Activated T-cell treated with anti-CD3 and anti-CD28 coated beads for 48 hours (primary cell): ENCODE data around the gene ATP5F1D.
"Not testable (repeated sequence)": the region's sequence is repeated elsewhere in the genome, so short reads cannot be mapped to it uniquely, and the experiment has no call there.

Source experiments
- DNase-seq: peaks from one replicate; pipeline ENCODE4 v3.0.0-alpha.2; 2020; ENCODE audit warnings: low read depth

ATP5F1D gene

DNA sequence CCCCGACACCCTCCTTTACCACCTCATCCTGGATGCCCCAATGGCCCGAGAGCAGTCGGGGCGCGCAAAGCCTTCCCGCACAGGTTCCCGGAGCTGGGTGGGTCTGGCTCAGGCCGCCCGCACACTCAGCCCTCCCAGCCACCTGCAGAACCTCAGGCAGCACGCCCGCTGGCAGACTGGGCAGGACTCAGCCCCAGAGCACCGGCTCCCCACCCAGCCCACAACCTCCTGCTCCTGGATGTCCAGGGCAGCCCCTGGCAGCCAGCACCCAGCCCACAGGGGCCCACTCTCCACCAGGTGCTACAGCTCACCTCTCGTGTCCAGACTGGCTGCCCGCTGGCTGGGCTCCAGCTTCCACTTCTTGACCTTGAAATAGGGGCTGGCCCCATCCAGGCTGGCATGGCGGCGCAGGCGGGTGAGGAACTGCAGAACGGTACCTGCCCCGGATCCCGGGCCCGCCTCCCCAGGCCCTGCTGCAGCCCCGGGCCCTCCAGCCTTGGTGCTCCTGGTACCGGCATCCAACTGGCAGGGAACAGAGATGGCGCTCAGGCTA, 8.4 kb upstream of the ATP5F1D start:
- DNase-seq: no peak

DNA sequence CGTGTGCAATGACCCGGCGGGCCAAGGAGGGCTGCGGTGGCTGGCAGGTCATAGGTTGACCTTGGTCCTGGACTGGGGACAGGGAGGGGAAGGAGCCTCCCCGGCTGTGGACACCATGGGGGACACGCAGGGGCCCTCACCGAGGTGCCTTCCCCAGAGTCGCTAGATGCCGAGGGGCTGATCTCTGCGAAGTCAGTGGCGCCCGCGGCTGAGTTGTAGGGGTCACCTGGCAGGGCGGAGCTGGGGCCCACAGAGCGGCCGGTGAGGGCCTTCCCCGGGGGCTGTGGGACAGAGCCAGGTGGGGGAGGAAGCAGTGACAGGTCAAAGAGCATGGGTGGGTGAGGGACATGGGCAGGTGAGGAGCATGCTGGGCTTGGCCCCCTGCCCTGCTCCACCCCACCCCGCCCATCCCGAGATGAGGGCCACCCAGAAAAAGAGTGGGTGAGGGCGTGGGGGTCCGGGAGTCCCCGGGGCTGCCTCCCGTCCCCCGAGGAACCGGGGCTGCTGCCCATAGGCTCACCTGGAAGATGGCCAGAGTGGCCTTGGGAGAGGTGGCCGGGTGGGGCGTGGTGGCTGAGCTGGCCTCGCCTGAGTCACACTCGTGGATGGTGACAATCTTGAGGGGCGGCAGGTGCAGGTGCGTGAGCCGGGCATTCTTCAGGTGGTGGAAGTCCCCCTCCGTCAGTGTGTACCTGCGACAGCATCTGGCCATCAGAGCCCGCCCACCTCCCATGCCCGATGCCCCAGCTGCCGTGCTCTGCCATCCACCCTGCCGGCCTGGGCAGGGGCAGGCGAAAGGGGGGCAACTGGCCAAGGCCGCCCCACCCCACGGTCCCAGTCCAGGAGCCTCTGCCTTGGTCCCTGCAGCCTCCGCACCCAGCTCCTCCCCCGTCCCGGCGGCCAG, 7.2 kb upstream of the ATP5F1D start:
- no peak for DNase-seq

DNA sequence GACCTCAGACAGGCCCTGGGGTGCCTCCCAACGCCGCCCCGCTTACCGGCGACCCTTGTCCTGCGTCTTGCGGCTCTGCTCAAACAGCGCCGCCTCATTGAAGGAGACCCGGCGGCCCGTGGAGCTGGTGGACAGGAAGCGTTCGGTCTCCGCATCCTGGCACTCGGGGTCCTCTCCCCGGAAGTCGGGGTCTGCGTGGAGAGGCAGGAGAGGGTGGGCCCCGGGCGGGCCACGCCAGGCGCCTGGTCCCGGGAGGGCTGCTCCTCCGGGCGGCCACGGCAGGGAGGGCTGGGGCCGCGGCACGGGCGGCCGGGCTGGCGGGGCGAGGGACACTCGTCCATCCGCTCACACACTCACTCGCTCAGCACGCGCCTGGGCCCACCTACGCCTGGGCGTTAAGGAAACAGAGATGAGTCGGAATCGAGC, 6.6 kb upstream of the ATP5F1D start:
- no peak for DNase-seq

DNA sequence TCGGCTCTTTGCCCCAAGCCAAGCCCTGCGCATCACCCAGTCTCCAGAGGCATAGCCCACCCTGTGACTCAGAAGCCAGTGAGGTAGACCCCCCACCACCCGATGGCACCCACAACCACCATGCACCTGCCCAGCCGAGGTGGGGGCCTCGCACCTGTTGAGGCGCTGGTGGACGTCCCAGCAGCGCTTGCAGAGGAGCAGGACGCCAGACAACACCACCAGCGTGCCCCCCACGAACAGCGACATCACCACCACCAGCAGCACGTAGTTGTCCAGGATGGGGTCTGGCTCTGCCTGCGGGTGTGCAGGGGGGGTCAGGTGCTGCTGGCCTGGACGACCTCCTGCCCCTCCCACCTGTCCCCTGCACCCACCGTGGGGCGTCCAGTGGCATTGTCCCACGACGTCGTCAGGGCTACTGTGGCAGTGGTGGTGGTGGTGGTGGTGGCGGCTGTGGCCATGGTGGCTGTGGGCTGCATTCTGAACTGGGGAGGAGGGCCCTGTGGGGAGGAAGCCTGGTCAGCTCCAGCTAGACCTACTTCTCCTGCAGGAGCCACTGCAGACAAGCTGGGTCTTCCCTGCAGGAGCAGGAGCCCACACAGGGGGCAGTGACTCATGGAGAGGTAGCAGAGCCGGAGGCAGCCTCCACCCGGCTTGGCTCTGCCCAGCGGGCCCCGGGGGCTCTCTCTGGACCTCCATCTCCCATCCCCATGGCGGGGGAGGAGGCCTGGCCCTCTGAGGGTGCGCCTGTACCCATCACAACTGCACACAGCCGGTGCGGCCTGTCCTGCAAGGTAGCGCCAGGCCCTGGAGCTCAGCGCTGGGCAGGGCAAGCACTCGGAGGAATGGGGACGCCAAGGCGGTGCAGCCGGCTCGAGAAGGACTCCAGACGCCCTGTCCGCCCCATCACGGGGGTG, 5.7 kb upstream of the ATP5F1D start:
- DNase-seq: no peak

DNA sequence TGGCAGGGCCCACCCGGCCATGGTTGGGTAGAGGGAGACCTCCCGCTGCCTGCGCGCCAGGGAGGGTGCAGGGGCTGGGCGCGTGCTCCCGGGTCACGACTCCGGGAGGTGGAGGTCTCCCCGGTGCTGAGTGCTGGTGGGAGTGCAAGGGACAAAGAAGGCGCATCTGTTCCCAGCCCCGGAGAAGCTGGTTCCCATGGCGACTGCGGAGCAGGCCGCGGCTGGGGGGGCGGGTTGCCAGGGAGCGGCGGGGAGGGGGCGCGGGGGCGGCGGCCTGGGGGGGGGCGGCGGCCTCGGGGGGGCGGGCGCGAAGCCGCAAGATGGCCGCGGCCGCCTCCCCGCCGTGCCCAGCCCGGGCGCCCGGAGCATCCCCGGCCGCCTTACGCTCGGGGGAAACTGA, 5.0 kb upstream of the ATP5F1D start:
- DNase-seq: no peak

DNA sequence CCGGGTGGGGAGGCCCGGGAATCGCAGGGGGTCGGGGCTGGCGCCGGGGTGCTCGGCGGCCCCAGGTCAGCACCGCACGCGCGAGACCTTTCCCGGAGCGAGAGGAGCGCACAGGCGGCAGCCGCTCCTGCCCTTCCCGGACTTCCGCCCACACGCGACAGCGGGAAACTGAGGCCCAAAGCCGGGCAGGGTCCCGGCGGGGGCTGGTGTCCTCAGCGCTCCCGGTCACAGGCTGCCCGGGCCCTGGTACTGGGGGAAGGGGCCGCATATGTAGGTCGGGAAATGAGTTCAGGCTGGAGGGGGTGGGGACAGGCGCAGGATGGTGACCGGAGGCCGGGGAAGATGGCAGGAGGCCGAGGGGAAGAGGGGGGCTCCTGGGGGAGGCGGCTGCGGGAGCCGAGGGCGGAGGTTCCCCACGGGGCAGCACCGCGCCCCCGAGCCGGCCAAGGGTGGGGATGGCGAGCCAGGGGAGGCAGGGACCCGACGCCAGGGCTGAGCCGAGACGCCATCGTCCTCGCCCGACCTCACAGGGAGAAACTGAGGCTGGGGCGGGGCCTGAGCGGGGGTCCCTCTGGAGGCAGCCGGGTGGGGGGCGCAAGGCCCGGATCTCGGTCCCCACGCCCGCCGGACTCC, 4.4 kb upstream of the ATP5F1D start:
- no peak for DNase-seq

DNA sequence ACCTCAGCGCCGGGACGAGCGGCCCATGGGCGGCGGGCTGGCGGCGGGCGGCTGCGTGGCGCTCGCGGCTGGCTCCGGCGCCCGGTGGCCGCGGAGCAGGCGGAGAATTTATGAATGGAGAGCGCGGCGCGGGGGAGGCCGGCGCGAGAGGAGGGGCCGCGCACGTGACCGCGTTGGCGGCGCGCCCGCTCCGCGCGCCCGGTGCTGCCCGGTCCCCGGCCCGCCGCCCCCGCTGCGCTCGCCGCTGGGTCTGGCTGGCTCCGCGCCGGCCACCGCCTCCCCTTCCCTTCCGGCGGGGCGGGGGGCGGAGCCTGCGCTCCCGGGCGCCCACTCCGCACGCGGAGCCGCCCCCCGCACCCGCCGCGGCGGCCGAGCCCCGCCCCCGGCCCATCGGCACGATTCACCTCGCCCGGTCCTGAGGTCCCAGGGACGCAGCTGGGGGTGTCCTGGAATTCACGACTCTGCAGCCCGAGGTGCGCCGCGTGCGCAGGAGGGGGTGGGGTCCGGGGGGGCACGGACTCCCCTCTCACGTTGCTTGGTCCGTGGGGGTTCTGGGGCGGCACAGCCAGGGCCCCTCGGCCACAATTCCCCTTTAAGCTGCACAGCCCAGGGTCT, 3.7 kb upstream of the ATP5F1D start, which contains the start of gene CBARP:
TSS of gene CBARP (minus strand) at position 252 of the 615 bp plus-strand sequence. CDS start 1,905 bp downstream, outside the sequence.
- no peak for DNase-seq

DNA sequence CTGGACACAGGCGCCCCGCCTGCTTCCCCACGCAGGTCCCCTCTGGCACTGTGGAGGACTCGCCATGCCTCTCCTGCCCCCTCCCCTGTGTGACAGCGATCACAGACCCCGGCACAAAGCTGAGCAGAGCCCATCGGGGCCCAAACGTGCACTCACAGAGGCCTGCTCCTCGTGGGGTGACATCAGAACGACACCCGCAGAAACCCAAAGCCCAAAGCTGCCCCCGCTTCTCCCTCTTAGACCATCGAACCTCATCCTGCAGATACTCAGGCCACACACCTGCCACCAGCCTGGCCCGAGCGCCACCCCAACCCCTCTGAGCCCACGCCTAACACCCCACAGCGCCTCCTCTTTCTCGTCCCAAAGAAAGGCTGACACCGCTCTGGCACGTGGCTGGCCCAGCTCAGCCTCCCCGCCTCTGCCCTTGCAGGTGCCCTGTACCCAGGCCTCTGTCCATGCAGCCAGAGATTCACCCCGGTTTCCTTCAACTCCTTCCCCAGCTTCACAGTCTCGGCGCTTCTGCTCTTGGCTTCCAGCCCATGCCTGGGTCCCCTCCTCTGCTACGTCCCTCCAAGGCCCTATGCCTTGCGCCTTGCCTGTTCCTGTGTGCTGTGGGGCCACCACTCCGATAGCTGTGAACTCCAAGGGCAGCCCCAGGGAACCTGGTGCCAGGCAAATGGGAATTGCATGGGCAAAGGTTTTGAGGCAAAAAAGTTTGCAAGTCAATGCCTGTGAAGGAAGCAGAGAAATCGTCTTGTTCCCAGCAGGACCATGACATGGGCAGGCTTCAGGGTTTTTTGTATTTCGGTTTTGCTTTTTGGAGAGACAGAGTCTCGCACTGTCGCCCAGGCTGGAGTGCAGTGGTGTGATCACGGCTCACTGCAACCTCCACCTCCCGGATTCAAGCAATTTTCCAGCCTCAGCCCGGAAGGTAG, 2.9 kb upstream of the ATP5F1D start:
- no peak for DNase-seq

DNA sequence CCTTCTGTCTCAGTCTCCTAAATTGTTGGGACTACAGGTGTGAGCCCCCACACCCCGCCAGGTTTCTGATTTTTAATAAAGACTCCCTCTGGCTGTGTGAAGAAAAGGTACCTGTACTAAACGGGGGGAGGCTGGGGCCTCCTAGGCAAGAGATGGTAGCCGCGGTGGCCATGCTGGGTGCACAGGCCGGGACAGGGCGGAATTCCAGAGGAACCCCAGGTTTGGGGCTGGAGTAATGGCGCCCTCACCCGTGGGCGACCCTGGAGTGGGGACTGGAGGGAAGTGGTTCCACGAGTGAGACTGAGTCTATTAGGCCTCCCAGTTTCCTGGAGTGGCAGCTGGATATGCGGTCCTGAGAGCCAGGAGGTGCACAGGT, 2.1 kb upstream of the ATP5F1D start:
- DNase-seq: no peak

DNA sequence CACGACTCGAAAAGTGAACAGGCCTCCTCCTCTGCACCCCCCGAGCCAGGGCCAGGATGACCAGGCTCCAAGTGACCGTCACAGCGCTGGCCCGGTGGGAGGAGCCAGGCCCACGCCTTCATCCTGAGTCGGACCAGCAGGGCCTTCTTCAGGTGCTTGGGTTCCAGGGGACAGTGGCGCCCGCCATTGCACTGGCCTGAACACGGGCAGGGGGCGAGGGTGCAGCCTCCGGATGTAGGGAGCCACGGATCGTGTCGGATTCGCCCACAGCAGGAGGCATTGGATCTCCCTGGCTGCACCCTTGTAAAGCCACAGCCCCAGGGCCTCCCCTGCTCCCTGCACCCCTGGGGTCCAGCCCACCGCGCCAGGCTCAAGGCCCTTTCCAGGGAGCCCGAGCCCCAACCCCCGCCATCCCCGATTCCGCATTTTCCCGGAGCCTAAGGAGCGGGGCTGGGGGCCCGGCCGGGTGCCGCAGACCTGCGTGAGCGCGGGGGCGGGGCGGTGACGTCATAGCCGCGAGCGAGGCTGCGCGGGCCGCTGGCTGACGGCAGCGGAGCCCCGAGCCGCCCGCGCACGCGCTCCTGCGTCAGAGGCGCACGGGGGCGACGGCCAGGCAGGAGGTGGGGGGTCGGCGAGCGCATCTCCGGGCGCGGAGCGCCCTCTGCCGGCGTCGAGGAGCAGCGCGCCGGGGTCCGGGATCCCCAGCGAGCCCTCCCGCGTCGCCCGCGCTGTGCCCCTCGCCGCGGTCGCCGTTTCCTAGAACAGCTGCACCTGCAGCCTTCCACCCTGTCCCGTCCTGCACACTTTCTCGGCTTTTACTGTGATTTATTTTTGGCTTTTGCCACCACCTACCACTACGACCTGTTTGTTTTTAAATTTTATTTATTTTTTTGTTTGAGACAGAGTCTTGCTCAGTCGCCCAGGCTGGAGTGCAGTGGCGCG, 1.5 kb upstream of the ATP5F1D start:
- peak; percentile 96 for DNase-seq

DNA sequence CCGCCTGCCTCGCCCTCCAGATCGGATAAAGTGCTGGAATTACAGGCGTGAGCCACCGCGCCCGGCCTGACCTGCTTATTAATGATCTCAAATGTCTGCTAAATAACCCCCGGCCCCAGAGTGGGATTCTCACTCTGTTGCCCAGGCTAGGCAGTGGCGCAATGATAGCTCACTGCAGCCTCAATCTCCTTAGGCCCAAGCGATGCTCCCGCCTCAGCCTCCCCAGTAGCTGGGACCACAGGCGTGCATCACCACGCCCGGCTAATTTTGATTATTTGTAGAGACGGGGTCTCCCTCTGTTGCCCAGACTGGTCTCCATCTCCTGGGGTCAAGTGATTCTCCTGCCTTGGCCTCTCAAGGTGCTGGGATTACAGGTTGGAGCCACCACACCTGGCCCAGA, 626 bp upstream of the ATP5F1D start:
- DNase-seq: no peak

DNA sequence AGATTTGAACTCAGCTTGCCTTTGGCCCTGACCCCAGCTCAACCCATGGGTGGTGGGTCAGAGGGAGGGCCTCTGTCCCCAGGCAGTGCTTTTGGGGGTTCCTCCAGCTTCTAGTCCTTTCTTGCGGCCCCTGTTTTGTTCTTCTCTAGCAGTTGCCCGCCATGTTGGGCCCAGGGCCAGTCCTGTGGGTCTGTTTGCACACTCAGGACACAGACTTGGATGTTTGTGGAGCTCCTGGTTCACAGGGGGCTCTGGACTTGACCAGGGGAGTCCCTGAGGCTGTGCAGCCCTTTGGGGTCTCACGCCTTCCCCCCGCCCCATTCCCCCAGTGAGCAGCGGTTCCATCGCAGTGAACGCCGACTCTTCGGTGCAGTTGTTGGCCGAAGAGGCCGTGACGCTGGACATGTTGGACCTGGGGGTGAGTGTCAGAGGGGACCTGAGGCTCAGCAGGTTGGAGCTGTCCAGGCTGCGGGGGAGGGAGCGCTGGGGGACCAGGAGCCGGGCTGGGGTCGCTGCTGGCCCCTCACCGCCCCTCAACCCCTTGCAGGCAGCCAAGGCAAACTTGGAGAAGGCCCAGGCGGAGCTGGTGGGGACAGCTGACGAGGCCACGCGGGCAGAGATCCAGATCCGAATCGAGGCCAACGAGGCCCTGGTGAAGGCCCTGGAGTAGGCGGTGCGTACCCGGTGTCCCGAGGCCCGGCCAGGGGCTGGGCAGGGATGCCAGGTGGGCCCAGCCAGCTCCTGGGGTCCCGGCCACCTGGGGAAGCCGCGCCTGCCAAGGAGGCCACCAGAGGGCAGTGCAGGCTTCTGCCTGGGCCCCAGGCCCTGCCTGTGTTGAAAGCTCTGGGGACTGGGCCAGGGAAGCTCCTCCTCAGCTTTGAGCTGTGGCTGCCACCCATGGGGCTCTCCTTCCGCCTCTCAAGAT, 2.5 kb downstream of the ATP5F1D start:
- DNase-seq: peak; percentile 82

DNA sequence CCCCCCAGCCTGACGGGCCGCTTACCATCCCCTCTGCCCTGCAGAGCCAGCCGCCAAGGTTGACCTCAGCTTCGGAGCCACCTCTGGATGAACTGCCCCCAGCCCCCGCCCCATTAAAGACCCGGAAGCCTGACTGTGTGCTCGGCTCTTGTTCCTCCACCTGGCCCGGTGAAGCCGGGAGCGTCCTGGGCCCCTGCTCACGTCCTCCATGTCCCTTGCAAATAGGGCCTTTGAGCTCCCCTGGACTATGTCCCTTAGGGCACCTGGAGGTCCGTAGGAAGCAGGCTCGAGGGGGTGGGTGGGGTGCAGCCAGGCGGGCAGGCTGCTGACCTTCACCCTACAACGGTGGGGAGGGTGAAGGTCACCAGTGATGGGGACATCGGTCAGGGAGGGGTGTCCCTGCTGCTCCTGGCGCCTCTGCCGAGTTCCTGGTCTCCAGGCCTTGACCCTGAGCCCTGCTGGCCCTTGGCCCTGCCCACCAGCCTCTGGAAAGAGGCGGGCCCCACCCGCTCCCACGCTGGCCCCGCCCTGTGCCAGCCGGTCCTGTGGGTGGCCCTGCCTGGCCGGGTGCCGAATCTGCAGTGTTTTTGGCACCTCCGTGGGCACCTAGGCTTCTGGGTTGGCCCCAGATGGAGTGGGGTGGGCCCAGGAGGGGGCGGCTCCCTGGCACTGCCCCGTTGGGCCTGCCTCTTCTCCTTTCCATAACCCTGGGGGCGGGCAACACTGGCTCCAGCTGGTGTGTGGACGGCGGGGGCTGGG, 3.3 kb downstream of the ATP5F1D start:
- no peak for DNase-seq

DNA sequence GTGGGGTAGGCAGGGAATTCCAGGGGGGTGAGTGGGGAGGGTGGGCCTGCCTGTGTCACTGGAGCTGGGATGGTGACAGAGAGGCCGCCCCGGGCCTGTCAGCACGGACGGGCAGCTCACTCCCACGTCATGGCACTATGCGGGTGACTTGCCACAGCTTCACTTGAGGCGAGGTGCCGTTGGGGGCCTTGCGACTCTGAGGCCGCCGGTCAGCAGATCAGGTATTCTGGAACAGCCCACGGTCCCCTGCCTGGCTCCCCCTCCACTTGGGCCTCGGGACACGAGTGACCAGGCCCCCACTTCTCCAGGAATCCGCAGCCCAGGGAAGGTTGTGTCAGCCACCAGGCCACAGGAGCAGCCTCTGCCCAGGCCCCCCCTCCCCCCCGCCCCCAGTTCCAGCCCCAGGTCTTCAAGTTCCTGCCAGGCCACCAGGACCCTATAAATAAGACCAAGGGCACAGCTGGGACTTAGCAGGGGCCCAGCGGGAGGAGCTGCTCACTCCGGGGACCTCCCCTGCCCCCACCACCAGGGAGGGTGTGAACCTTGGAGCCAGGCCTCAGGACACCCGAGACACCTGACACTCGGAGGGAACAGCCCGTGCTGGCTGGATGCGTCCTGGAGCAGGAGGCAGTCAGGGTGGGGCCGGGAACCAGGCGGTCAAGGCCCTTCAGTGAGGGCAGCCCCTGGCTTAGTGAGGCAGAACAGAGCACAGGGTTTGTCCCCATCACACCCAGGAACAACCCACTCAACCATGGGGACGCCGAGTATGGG, 4.1 kb downstream of the ATP5F1D start:
- no peak for DNase-seq

DNA sequence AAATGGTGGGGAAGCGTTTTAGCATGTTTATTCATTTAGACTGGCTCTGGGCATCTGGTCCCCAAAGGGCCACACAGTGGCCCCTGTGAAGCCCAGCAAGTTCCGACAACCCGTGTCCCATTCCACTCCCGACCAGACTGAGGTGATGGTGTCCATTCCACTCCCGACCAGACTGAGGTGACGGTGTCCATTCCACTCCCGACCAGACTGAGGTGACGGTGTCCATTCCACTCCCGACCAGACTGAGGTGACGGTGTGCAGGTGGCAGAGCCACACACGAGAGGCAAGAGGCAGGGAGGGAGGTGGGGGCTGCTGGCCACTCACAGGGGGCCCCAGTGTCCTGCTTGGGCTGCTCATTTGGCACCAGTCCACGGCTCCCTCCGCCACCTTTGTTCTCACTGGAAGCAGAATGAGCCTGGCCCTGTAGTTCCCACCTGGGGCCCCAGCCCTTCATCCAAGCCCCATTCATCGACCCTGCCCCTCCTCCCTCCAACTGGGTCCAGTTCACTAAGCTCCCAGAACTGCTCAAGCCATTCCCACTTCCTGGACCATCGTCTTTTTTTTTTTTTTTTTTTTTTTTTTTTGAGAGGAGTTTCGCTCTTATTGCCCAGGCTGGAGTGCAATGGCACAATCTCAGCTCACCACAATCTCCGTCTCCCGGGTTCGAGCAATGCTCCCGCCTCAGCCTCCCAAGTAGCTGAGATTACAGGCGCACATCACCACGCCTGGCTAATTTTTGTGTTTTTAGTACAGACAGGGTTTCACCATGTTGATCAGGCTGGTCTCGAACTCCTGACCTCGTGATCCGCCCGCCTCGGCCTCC, 4.9 kb downstream of the ATP5F1D start:
- DNase-seq: not testable (repeated sequence)

DNA sequence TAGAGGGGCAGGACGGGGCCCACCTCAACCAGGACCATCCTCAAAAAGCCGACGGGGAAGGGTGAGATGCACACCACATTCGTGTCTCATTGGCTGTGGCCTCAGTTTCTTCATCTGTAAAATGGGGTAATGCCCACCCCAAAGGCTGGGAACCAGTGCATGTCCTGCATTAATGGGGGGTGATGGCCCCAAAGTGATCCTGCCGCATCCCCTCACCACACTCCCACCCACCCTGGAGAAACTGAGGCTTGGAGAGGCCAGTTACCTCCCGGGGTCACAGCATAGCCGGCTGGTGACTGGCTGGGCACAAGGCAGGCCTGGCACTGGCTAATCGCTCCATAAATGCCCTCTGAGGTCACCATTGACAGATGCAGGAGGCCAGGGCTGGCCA, 6.2 kb downstream of the ATP5F1D start:
- DNase-seq: no peak
